Measurements from ENCODE around the gene LPAR1. TPM values are rescaled to one million over a fixed set of nuclear protein-coding genes. Genes with fewer than 3 reads are reported as not detected.

The LPAR1 gene
- total RNA-seq, 4 donors from 2014 or later: 21.9 to 55.0 (median 25.9) TPM

DNA sequence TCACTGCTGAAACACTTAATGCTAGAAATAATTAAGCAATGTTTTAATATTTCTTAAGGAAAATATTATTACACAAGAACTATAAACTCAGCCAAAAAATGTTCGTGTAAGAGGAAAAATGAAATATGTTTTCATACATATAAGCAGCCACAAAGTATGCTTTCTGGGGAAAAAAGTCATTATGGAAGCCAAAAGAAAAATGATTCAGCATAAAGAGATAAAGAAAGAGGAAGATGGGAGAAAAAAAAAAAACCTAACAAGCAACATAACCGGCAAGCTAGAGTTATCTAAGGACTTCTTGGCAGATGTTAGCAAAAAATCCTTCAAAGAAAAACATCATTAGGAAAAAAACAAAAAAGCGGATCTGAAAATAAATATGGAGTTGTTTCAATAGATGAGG, 190.6 kb downstream of the LPAR1 start:
- TF ChIP-seq, protein P1, sequence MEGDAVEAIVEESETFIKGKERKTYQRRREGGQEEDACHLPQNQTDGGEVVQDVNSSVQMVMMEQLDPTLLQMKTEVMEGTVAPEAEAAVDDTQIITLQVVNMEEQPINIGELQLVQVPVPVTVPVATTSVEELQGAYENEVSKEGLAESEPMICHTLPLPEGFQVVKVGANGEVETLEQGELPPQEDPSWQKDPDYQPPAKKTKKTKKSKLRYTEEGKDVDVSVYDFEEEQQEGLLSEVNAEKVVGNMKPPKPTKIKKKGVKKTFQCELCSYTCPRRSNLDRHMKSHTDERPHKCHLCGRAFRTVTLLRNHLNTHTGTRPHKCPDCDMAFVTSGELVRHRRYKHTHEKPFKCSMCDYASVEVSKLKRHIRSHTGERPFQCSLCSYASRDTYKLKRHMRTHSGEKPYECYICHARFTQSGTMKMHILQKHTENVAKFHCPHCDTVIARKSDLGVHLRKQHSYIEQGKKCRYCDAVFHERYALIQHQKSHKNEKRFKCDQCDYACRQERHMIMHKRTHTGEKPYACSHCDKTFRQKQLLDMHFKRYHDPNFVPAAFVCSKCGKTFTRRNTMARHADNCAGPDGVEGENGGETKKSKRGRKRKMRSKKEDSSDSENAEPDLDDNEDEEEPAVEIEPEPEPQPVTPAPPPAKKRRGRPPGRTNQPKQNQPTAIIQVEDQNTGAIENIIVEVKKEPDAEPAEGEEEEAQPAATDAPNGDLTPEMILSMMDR (IDR thresholded peaks at IDR 0.05): no peak
- H3K4me3 ChIP-seq (ENCODE audit: low read depth, poor library complexity, severe bottlenecking): no peak overlapping the region
- 13 to 20% methylated on average over 3 of the region's 3 CpGs for WGBS, 2 donors
- no peak for DNase-seq (ENCODE audit: low spot score in 2 of 2)
- intact Hi-C loops (cut with DNase I; ENCODE audit: low total_unique reads): no loop called here

DNA sequence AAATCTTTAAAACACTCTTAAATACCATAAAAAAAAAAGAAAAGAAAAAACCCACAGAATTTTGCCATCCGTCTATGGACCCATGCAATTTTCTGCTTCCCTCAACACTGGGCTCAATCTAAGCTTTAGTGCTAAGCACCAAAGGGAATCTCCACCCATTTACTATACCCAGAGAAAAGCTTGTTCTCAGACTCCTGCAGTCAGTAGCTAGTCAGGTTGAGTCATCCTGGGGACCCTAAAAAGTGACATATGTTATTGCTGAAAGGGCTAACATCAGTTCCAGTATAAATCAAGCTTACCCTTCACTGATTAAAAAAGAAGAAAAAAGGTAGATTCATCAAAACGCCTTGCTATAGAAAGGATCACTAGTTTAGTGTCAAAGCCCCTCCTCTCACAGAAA, 192.1 kb downstream of the LPAR1 start:
- intact Hi-C loops (cut with DNase I; ENCODE audit: low total_unique reads): no loop called here
- no peak overlapping the region for H3K4me3 ChIP-seq (ENCODE audit: low read depth, poor library complexity, severe bottlenecking)
- DNase-seq (ENCODE audit: low spot score in 2 of 2): no peak
- TF ChIP-seq, protein P1 (IDR thresholded peaks at IDR 0.05): no peak
- no peak for TF ChIP-seq POLR2A (IDR thresholded peaks at IDR 0.05)
- WGBS, 2 donors: 86% methylated on average over 2 of the region's 2 CpGs

DNA sequence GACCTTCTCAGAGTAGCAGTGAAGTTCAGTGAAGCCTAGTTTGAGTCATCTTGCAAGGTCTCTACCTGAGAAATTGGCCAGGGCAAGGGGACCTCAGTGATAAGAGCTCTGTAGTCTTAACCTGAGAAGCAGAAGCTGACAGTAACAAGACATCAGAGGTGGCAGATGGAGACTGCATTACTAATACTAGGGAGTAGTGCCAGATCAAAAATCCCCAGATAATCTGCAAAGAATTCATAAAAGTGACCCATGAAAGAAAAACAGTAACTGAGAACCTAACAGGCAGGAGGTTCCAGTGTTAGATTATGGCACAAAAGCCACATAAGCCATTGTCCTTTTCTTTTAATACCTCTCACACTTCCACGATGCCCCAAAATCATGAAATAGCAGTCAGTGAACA, 194.1 kb downstream of the LPAR1 start:
- no peak for DNase-seq (ENCODE audit: low spot score in 2 of 2)
- intact Hi-C loops (cut with DNase I; ENCODE audit: low total_unique reads): no loop called here
- TF ChIP-seq, protein P1 (IDR thresholded peaks at IDR 0.05): no peak
- no peak for TF ChIP-seq POLR2A (IDR thresholded peaks at IDR 0.05)
- WGBS, 2 donors: 90% methylated on average over 1 of the region's 1 CpG
- no peak overlapping the region for H3K4me3 ChIP-seq (ENCODE audit: low read depth, poor library complexity, severe bottlenecking)

DNA sequence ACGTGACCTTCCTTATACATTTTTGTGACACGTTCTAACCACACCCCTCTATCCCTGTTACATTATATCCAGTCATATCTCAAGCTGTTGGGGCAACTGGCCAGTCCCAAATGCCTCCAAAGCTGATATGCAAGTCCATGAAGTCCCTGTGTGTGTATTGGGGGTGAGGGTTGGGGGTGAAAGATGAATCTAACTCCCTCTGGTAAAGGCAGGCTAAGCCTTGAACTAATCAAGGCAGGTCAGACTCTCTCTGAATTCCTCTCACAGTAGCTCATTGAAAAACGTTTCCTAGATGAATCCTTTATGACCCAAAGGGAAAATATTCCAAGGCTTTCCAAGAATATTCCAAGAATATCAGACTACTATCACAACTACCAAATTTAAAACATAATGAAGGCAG, 195.3 kb downstream of the LPAR1 start:
- WGBS, 2 donors: 42 to 48% methylated on average over 3 of the region's 3 CpGs
- intact Hi-C loops (cut with DNase I; ENCODE audit: low total_unique reads): no loop called here
- no peak for TF ChIP-seq POLR2A (IDR thresholded peaks at IDR 0.05)
- TF ChIP-seq, protein P1 (IDR thresholded peaks at IDR 0.05): no peak

DNA sequence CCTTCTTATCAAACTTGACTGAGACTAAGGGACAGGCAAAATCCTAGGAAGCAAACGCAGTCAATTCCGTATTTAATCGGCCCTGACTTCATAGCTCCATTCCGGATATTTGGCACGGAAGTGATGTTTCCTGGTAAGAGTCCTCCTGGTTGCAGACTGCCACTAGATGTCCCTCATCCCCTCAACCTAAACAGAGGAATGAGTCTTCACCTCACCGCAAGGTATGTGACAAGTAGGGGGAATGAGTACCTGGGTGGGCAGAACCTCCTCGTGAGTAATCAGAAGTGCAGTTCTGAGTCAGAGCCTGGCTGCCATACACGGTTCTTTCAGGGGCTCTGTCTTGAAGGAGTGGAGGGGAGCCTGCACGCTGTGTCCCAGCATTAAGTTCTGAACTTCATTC, 196.1 kb downstream of the LPAR1 start:
- H3K4me3 ChIP-seq (ENCODE audit: low read depth, poor library complexity, severe bottlenecking): no peak overlapping the region
- intact Hi-C loops (cut with DNase I; ENCODE audit: low total_unique reads): no loop called here
- DNase-seq (ENCODE audit: low spot score in 2 of 2): no peak
- TF ChIP-seq POLR2A (IDR thresholded peaks at IDR 0.05): no peak
- TF ChIP-seq, protein P1 (IDR thresholded peaks at IDR 0.05): no peak
- 87 to 89% methylated on average over 9 of the region's 9 CpGs for WGBS, 2 donors

More for the DNA sequence above, 195.3 kb downstream of the LPAR1 start:
- H3K4me3 ChIP-seq (ENCODE audit: low read depth, poor library complexity, severe bottlenecking): no peak overlapping the region
- no peak for DNase-seq (ENCODE audit: low spot score in 2 of 2)

DNA sequence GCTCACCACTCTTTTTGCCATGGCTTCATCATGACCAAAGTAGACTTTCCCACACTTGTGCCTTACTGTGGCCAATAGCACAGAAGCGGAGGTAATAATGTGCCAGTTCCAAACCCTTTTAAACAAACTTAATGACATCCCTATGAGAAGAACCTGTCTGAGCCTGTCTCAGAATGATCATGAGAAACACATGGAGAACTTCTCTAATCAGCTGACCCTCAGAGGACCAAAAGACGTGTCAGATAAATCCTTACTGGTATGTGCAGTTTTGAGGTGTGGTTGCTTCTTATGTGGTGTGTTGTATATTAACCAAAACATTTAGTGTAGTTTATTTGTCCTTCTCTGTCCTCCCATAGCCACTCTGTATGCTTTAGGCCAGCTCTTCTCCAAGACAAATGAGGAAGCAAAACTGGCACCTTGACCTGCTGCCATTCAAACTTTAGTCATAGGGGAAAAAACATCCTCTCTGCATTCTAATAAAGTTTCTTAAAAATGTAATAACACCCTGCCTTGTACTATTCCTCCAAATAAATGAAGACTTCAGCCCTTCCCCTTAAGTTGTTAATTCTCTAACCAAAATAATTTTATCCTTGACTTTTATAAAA, 200.8 kb downstream of the LPAR1 start:
- TF ChIP-seq, protein P1 (IDR thresholded peaks at IDR 0.05): no peak
- TF ChIP-seq POLR2A (IDR thresholded peaks at IDR 0.05): no peak
- intact Hi-C loops (cut with DNase I; ENCODE audit: low total_unique reads): no loop called here

More for the DNA sequence above, 200.8 kb downstream of the LPAR1 start:
- H3K4me3 ChIP-seq (ENCODE audit: low read depth, poor library complexity, severe bottlenecking): no peak overlapping the region
- no peak for DNase-seq (ENCODE audit: low spot score in 2 of 2)
- WGBS, 2 donors: 84% methylated on average over 2 of the region's 2 CpGs

Data from lower leg skin (tissue), 4 donors.